K562 (cell line): ENCODE data around the gene CD72. TPM values are rescaled to one million over a fixed set of nuclear protein-coding genes. Genes with fewer than 3 reads are reported as not detected.

ENCODE experiments used
- ARID3A ChIP-seq: IDR thresholded peaks from 2 replicates; pipeline ENCODE4 v1.6.1; 2012; ENCODE audit warnings: low read depth, low read length, improper control_type of control experiment, borderline replicate concordance
- CHD2 ChIP-seq: IDR thresholded peaks from 2 replicates; pipeline ENCODE4 v1.6.1; 2011; ENCODE audit warnings: low read depth, low read length
- EZH2 ChIP-seq: IDR thresholded peaks from 2 replicates; pipeline ENCODE4 v1.6.1; 2012; ENCODE audit warnings: low read depth, mild to moderate bottlenecking, inconsistent platforms, low read length, borderline replicate concordance
- FOXA1 ChIP-seq: fragments of 450-650 bp; IDR thresholded peaks from 2 replicates; pipeline ENCODE4 v1.6.1; 2016; ENCODE audit warnings: mild to moderate bottlenecking, borderline replicate concordance
- GTF2F1 ChIP-seq: IDR thresholded peaks from 2 replicates; pipeline ENCODE4 v1.6.1; 2011; ENCODE audit warnings: low read depth, low read length, improper control_type of control experiment
- IRF2 ChIP-seq: sonication (generic); formaldehyde crosslinking; IDR thresholded peaks from 2 replicates; pipeline ENCODE4 v1.8.1; 2022; ENCODE audit warnings: mild to moderate bottlenecking, missing genetic modification reagents
- JUNB ChIP-seq: fragments of 450-650 bp; formaldehyde crosslinking; conservative IDR thresholded peaks from 2 replicates; pipeline ENCODE4 v1.4.0; 2020; ENCODE audit warnings: mild to moderate bottlenecking
- MGA ChIP-seq: fragments of 450-650 bp; IDR thresholded peaks from 2 replicates; pipeline ENCODE4 v1.6.1; 2016; ENCODE audit warnings: mild to moderate bottlenecking, moderate library complexity
- MLLT1 ChIP-seq, 2 experiments: fragments of 450-650 bp; IDR thresholded peaks; 2 replicates each; pipeline ENCODE4 v1.6.1; 2016
- NEUROD1 ChIP-seq: fragments of 150-350 bp; IDR thresholded peaks from 2 replicates; pipeline ENCODE4 v1.6.1; 2014; ENCODE audit warnings: borderline replicate concordance, low read length, low read depth; ENCODE audit not compliant: partially characterized antibody
- PHF8 ChIP-seq: fragments of 200-600 bp; sonication (generic); IDR thresholded peaks from 2 replicates; pipeline ENCODE4 v1.6.1; 2012; ENCODE audit warnings: mixed run types, mild to moderate bottlenecking, inconsistent platforms, low read length, moderate library complexity, borderline replicate concordance
- POLR2B ChIP-seq: fragments of 450-650 bp; IDR thresholded peaks from 2 replicates; pipeline ENCODE4 v1.6.1; 2018; ENCODE audit warnings: low read depth; ENCODE audit not compliant: partially characterized antibody
- POLR3G ChIP-seq: IDR thresholded peaks from 2 replicates; pipeline ENCODE4 v1.6.1; 2011; ENCODE audit not compliant: insufficient read length, insufficient replicate concordance; ENCODE audit errors: extremely low read depth
- polyA plus RNA-seq, 8 experiments: library from polyadenylated mRNA; depleted of rRNA in 4 of 8; stranded (reverse) in 5 of 8; unstranded in 3 of 8; fragments of >200 nt; fragmentation: Nextera tagmentation in 2 of 8; fragmentation: Illumina TruSeq in 1 of 8; extraction: Ambion mirVana in 2 of 8; extraction: Trizol in 1 of 8; gene quantifications; 2 replicates each; pipeline versions ENCODE4 v1.2.1 to v1.2.3, GENCODE V29; 2011 to 2014; ENCODE audit warnings: inconsistent platforms in 1 of 8, missing spikeins in 1 of 8
- total RNA-seq, 7 experiments: library from RNA; depleted of rRNA in 6 of 7; stranded (reverse); fragments of >200 nt in 6 of 7; fragmentation: Illumina TruSeq in 2 of 7; extraction: Trizol in 2 of 7; gene quantifications; 2 replicates each; pipeline versions ENCODE4 v1.2.1 to v1.2.3, GENCODE V29; 2011 to 2021; ENCODE audit warnings: low replicate concordance in 1 of 7

Gene CD72
- total and polyA plus RNA-seq, 9 of the 15 experiments (the other 6 are each of a cell fraction or from before 2014, with no cell fraction given) = 0.11 to 0.78 (median 0.27) TPM; not detected in 1

GRCh38 chr9:35657546-35658136 lies 39.4 kb upstream of the CD72 start, which contains the start of gene RMRP (continued):
- peak; percentile 30 for TF ChIP-seq POLR3G
- TF ChIP-seq GTF2F1 = no peak
- peak; percentile 98 for TF ChIP-seq MGA
- no peak for TF ChIP-seq POLR2B
- 0 out of 4 replicates have a peak, but pooled peaks of 1 of the 2 experiments have one; percentile 31 for TF ChIP-seq MLLT1 (IDR thresholded peaks at IDR 0.05)
- TF ChIP-seq NEUROD1 = no peak
- no peak for TF ChIP-seq JUNB (CRISPR knock-in tag)
- TF ChIP-seq FOXA1 = no peak
- TF ChIP-seq EZH2 = no peak
- no peak for TF ChIP-seq CHD2
- no peak for TF ChIP-seq ARID3A
- no peak for TF ChIP-seq IRF2
- peak; percentile 8; the same call in 1 of the 2 replicates for TF ChIP-seq PHF8
